ENCODE measurements around the gene TSPAN9. TPM values are rescaled to one million over a fixed set of nuclear protein-coding genes. Genes with fewer than 3 reads are reported as not detected.

The TSPAN9 gene
- total RNA-seq, 4 donors from 2014 or later = 15.7 to 32.6 (median 26.2) TPM

DNA sequence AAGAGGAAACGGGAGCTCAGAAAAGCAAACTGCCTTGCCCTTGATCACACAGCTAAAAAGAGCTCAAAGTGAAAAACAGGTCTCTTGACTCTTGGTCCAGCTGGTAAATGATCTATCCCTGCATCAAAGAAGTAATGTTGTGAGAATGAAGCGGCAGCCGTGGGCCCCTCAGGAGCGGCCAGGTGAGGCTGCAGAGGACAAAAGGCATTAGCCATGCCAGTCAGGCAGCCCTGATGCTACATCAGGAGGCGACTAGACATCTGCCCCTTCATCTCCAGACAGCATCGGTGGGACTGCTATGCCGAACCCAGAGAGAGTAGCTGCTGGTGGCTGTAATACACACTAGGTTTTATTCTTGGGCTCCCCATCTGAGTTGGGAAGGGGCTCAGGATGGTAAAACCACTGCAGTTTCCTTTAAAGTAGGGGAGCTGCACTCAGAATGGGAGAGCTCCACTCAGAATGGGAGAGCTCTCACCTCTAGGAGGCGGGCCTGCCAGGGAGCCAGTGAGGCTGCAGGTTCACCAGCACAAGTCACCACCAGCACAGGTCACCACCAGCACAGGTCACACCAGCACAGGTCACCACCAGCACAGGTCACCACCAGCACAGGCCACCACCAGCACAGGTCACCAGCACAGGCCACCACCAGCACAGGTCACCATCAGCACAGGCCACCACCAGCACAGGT lies 120.1 kb downstream of the TSPAN9 start:
- no peak for DNase-seq (ENCODE audit: low spot score in 2 of 2)
- TF ChIP-seq EP300 (IDR thresholded peaks at IDR 0.05) (no peak), POLR2A (IDR thresholded peaks at IDR 0.05) (no peak)
- TF ChIP-seq, protein P1, sequence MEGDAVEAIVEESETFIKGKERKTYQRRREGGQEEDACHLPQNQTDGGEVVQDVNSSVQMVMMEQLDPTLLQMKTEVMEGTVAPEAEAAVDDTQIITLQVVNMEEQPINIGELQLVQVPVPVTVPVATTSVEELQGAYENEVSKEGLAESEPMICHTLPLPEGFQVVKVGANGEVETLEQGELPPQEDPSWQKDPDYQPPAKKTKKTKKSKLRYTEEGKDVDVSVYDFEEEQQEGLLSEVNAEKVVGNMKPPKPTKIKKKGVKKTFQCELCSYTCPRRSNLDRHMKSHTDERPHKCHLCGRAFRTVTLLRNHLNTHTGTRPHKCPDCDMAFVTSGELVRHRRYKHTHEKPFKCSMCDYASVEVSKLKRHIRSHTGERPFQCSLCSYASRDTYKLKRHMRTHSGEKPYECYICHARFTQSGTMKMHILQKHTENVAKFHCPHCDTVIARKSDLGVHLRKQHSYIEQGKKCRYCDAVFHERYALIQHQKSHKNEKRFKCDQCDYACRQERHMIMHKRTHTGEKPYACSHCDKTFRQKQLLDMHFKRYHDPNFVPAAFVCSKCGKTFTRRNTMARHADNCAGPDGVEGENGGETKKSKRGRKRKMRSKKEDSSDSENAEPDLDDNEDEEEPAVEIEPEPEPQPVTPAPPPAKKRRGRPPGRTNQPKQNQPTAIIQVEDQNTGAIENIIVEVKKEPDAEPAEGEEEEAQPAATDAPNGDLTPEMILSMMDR (IDR thresholded peaks at IDR 0.05) = no peak
- H3K27ac ChIP-seq = no peak overlapping the region
- H3K4me3 ChIP-seq = no peak overlapping the region
- H3K4me1 ChIP-seq = peaks cover 0 to 50% (median 17%) of the 10 kb centered on the region in 4 donors
- 78 to 90% methylated on average over 7 to 8 of the region's 8 CpGs for WGBS, 2 donors
- no peaks in the 10 kb centered on the region for H3K36me3 ChIP-seq
- no peaks in the 10 kb centered on the region for H3K9me3 ChIP-seq
- peaks cover 0 to 12% of the 10 kb centered on the region in 2 donors for H3K27me3 ChIP-seq

DNA sequence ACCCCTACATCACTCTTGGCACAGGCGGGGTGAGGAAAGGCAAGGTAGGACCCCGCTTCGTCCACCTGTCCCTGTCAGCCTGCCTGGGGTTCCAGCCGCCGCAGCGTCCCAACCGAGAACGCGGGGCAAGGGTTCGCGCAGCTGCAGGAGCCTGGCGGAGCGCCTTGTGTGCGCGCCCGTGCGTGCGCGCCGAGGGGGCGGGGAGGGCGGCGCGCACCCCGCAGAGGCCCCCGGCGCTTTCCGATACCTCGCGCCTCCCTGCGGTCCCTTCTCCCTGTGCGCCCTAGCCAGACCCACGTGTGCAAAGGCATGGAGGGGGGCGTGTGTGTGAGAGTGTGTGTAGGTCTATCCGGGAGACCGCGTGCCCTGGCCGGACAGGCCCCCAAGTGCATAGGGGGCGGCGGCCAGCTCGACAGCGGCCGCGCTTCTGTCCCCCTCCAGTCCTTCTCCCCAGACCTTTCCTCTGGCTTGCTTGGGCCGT lies 122.4 kb downstream of the TSPAN9 start:
- DNase-seq (ENCODE audit: low spot score in 2 of 2) = no peak
- Histone ChIP-seq H3K4me3 (peak overlapping the region; percentile 34 to 58 (median 38)), H3K27me3 (peaks cover 0 to 13% of the 10 kb centered on the region in 2 donors), H3K4me1 (peaks cover 0 to 70% (median 17%) of the 10 kb centered on the region in 4 donors), H3K9me3 (no peaks in the 10 kb centered on the region), H3K27ac (no peak overlapping the region), H3K36me3 (no peaks in the 10 kb centered on the region)
- WGBS, 2 donors = 10 to 15% methylated on average over 10 to 40 of the region's 45 CpGs
- TF ChIP-seq EP300 (IDR thresholded peaks at IDR 0.05) (no peak), POLR2A (IDR thresholded peaks at IDR 0.05) (no peak)
- TF ChIP-seq, protein P1 (IDR thresholded peaks at IDR 0.05) = no peak

DNA sequence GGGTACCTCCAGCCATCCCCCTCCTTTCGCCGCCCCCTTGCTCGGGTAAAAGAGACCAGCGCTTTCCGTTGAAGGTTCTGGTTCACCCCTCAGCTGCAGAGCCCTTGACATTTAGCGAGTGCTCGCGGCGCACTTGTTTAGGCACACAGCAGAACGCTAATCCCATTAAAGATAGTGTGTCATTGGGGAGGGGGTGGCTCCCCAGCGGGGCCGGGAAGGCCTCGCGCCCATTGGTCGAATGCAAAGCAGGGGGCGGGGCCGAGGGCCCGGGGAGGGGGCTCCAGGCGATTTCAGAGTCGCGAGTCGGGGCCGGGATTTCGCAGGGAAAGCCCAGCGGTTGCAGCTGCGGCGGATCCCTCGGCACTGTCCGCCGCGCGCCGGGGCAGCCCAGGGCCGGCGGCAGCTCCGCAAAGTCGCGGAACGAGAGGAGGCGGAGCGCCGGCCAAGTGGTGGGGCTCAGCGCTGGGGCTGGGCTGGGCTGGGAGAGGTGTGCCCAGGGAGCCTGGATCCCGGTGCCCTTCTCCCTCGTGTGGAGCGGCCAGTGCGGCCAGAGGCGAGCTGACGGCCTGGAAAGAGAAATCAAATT lies 122.9 kb downstream of the TSPAN9 start:
- H3K4me1 ChIP-seq = peaks cover 0 to 70% (median 17%) of the 10 kb centered on the region in 4 donors
- no peaks in the 10 kb centered on the region for H3K9me3 ChIP-seq
- peak overlapping the region in 1 of 4 donors; percentile 29 for H3K27ac ChIP-seq
- WGBS, 2 donors = 0 to 1% methylated on average over 6 to 26 of the region's 49 CpGs
- peaks cover 0 to 13% of the 10 kb centered on the region in 2 donors for H3K27me3 ChIP-seq
- H3K36me3 ChIP-seq = no peaks in the 10 kb centered on the region
- TF ChIP-seq POLR2A (IDR thresholded peaks at IDR 0.05) (no peak), EP300 (IDR thresholded peaks at IDR 0.05) (no peak)
- TF ChIP-seq, protein P1 (IDR thresholded peaks at IDR 0.05) = no peak
- peak overlapping the region; percentile 34 to 58 (median 38) for H3K4me3 ChIP-seq
- DNase-seq (ENCODE audit: low spot score in 2 of 2) = no peak

DNA sequence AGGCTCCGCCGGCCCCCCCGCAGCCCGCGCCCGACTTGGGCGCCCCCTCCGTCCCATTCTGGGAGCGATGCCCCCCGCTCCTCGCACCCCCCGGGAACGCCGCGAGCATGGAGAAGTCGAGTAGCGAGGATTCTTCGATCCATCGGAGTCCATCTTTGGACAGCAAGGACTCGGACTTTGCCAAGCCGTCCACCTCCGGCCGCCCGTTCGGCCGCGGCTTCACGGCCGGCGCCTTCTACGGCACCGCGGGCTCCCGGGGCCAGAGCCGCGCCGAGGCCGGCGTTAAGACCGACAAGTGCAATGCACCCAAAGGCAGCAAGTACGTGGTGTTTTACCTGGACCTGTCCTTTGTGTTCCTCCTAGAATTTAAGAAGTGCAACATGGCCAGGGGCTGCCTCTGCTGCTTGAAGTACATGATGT lies 123.6 kb downstream of the TSPAN9 start:
- WGBS, 2 donors = 12 to 49% methylated on average over 23 to 24 of the region's 41 CpGs
- Histone ChIP-seq H3K4me1 (peaks cover 0 to 70% (median 17%) of the 10 kb centered on the region in 4 donors), H3K9me3 (no peaks in the 10 kb centered on the region), H3K27me3 (peaks cover 0 to 13% of the 10 kb centered on the region in 2 donors), H3K4me3 (peak overlapping the region; percentile 34 to 58 (median 38)), H3K36me3 (no peaks in the 10 kb centered on the region), H3K27ac (peak overlapping the region in 1 of 4 donors; percentile 29)
- TF ChIP-seq, protein P1 (IDR thresholded peaks at IDR 0.05) = no peak
- TF ChIP-seq POLR2A (IDR thresholded peaks at IDR 0.05) (no peak), EP300 (IDR thresholded peaks at IDR 0.05) (no peak)
- no peak for DNase-seq (ENCODE audit: low spot score in 2 of 2)

Measured in tibial nerve (tissue), 4 donors.